PC-3 (cell line): Measurements from ENCODE around the gene MRPS27. TPM values are rescaled to one million over a fixed set of nuclear protein-coding genes. Genes with fewer than 3 reads are reported as not detected.

ENCODE experiments used
- ATAC-seq: fragments of 200-7000 bp; cut with Tn5 transposase; 2 replicates; pipeline ENCODE4 v1.9.1; 2020; ENCODE audit warnings: mild to moderate bottlenecking, moderate library complexity
- BruUV-seq: library from RNA; stranded (reverse); fragments of 400-500 nt; replicated peaks from 2 replicates; lab custom pipeline; 2021; lab: Mats Ljungman, UMichigan
- CTCF ChIA-PET: fragments of 300-600 bp; sonication (Branson Sonifier 250); formaldehyde crosslinking; loops from one replicate; lab custom pipeline; 2022; ENCODE audit warnings: antibody characterized with exemption; lab: Charles Lee
- POLR2A ChIA-PET: fragments of 300-600 bp; sonication (Branson Sonifier 250); formaldehyde crosslinking; loops from one replicate; lab custom pipeline; 2022; ENCODE audit warnings: antibody characterized with exemption; ENCODE audit not compliant: unreplicated experiment; lab: Charles Lee
- DNase-seq: peaks from one replicate; pipeline ENCODE4 v3.0.0-alpha.2; 2015
- H2AFZ ChIP-seq: fragments of 300-600 bp; sonication (generic); 2 replicates; pipeline ENCODE4 v1.6.0; 2016; ENCODE audit warnings: antibody characterized with exemption, low read length
- H3F3A ChIP-seq: fragments of 300-600 bp; sonication (generic); one replicate; pipeline ENCODE4 v1.6.0; 2017; ENCODE audit warnings: antibody characterized with exemption, low read length, control low read depth, mild to moderate bottlenecking; ENCODE audit not compliant: unreplicated experiment
- H3K27ac ChIP-seq: fragments of 300-600 bp; sonication (generic); 2 replicates; pipeline ENCODE4 v1.5.1; 2016; ENCODE audit warnings: mild to moderate bottlenecking, low read length
- H3K27me3 ChIP-seq: fragments of 300-600 bp; sonication (generic); 2 replicates; pipeline ENCODE4 v1.6.1; 2016; ENCODE audit warnings: low read length, mixed read lengths
- H3K36me3 ChIP-seq: fragments of 300-600 bp; sonication (generic); 2 replicates; pipeline ENCODE4 v1.6.1; 2016; ENCODE audit warnings: low read depth, mixed run types, low read length, mixed read lengths
- H3K4me1 ChIP-seq: fragments of 300-600 bp; sonication (generic); 2 replicates; pipeline ENCODE4 v1.5.1; 2016; ENCODE audit warnings: low read length; ENCODE audit not compliant: insufficient read depth
- H3K4me2 ChIP-seq: fragments of 300-600 bp; sonication (generic); 2 replicates; pipeline ENCODE4 v1.6.0; 2016; ENCODE audit warnings: low read length
- H3K4me3 ChIP-seq: fragments of 300-600 bp; sonication (generic); 2 replicates; pipeline ENCODE4 v1.5.1; 2016; ENCODE audit warnings: mild to moderate bottlenecking, low read length, mixed read lengths
- H3K79me2 ChIP-seq: fragments of 300-600 bp; sonication (generic); 2 replicates; pipeline ENCODE4 v1.6.1; 2017; ENCODE audit warnings: low read length, mixed read lengths
- H3K9ac ChIP-seq: fragments of 300-600 bp; sonication (generic); 2 replicates; pipeline ENCODE4 v1.6.0; 2016; ENCODE audit warnings: mild to moderate bottlenecking, low read length
- H3K9me2 ChIP-seq: fragments of 300-600 bp; sonication (generic); replicated peaks from 2 replicates; pipeline ENCODE4 v1.6.1; 2016; ENCODE audit warnings: mixed run types, low read length, mixed read lengths
- H3K9me3 ChIP-seq: fragments of 300-600 bp; sonication (generic); 2 replicates; pipeline ENCODE4 v1.6.1; 2016; ENCODE audit warnings: low read length, mixed read lengths
- H4K20me1 ChIP-seq: fragments of 300-600 bp; sonication (generic); 2 replicates; pipeline ENCODE4 v1.6.1; 2016; ENCODE audit warnings: low read length, mixed read lengths
- EZH2 ChIP-seq: fragments of 300-600 bp; sonication (generic); IDR thresholded peaks from one replicate; pipeline ENCODE4 v1.6.1; 2017; ENCODE audit warnings: antibody characterized with exemption, mild to moderate bottlenecking, low read length; ENCODE audit not compliant: unreplicated experiment
- EZH2phosphoT487 ChIP-seq: fragments of 300-600 bp; sonication (generic); IDR thresholded peaks from 2 replicates; pipeline ENCODE4 v1.6.1; 2018; ENCODE audit warnings: mild to moderate bottlenecking, antibody characterized with exemption, low read length, borderline replicate concordance
- intact Hi-C: fragments of 100-400 bp; cut with micrococcal nuclease; formaldehyde crosslinking; loops from 2 replicates; pipeline ENCODE4 v1.9.0; 2023
- total RNA-seq: library from RNA; depleted of rRNA; stranded (reverse); fragments of >200 nt; gene quantifications from 2 replicates; pipeline ENCODE4 v1.2.3, GENCODE V29; 2014
- TF ChIP-seq, protein P1 (sequence below): fragments of 300-600 bp; sonication (generic); conservative IDR thresholded peaks from 2 replicates; pipeline ENCODE4 v1.5.1; 2017; ENCODE audit warnings: antibody characterized with exemption, low read depth, mild to moderate bottlenecking, low read length

Gene MRPS27
- total RNA-seq, 1 experiment from 2014 or later = 59.0 TPM

DNA sequence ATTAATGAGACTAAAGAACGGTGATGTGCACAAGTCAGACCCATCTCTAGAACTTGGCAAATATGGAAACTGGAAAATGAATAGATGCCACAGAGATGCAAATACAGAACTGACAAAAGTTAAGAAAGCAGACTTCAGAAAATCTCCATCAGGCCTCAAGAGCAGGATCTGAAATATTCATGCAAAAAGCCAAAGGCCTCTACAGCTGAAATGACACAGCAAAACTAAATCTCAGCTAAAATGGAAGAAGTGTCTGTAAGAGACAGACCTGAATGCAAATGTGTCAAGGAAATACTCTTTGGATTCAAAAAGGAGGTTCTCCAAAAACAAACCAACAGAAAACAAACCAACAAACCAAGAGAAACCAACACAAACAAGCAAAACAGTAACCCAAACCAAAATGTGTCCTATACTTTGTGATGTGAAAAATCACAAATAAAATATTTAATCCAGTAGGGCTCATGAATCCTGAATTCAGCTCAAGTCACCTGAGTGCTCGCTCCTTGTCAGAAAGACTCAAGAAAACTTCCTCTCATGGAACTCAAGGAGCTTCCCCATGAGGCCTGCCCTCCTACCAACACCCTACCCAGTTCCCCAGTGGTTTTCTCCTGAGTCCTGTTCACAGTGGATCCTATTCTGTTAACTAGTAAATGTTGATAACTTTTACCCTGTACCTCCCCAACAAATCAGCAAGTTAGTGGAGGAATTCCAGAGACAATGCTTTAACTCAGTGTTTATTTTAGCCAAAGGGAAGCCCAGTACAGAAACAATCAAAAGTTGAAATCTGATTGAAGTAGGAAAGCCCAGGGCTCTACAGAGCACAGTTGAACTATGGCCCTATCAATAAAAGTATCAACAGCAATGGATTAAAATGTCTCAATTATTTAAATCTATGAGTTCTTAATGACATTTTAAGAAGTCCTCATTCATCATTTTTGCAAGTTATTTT lies 14.6 kb downstream of the MRPS27 start:
- Histone ChIP-seq H3K4me2 (no peak overlapping the region), H3K27ac (no peak overlapping the region), H2AFZ (no peak overlapping the region), H3K36me3 (peaks cover 4% of the 10 kb centered on the region; the same call in 1 of the 2 replicates), H3F3A (no peaks in the 10 kb centered on the region), H3K9ac (no peak overlapping the region), H3K9me3 (no peaks in the 10 kb centered on the region), H3K79me2 (peaks cover 71% of the 10 kb centered on the region), H3K4me3 (no peak overlapping the region), H3K27me3 (no peaks in the 10 kb centered on the region), H3K4me1 (peaks cover 9% of the 10 kb centered on the region), H4K20me1 (no peaks in the 10 kb centered on the region), H3K9me2 (no peaks in the 10 kb centered on the region)
- TF ChIP-seq, protein P1, sequence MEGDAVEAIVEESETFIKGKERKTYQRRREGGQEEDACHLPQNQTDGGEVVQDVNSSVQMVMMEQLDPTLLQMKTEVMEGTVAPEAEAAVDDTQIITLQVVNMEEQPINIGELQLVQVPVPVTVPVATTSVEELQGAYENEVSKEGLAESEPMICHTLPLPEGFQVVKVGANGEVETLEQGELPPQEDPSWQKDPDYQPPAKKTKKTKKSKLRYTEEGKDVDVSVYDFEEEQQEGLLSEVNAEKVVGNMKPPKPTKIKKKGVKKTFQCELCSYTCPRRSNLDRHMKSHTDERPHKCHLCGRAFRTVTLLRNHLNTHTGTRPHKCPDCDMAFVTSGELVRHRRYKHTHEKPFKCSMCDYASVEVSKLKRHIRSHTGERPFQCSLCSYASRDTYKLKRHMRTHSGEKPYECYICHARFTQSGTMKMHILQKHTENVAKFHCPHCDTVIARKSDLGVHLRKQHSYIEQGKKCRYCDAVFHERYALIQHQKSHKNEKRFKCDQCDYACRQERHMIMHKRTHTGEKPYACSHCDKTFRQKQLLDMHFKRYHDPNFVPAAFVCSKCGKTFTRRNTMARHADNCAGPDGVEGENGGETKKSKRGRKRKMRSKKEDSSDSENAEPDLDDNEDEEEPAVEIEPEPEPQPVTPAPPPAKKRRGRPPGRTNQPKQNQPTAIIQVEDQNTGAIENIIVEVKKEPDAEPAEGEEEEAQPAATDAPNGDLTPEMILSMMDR = no peak
- TF ChIP-seq EZH2 = no peak
- no peak for TF ChIP-seq EZH2phosphoT487
- POLR2A ChIA-PET = interaction anchor here (0.6 kb wide), 2 partner anchors 184 to 455 kb away, joined by 3 to 4 read pairs; no protein-coding TSS in a partner anchor
- DNase-seq (no peak), ATAC-seq (no peak)
- no TSS peak for BruUV-seq
- CTCF ChIA-PET = no interaction called here
- intact Hi-C loops = no loop called here

- Histone ChIP-seq H3K4me2 (no peak overlapping the region), H3K27ac (no peak overlapping the region), H3K27me3 (no peaks in the 10 kb centered on the region), H3K79me2 (peaks cover 82% of the 10 kb centered on the region), H2AFZ (no peak overlapping the region), H4K20me1 (no peaks in the 10 kb centered on the region), H3K9me2 (no peaks in the 10 kb centered on the region), H3K4me1 (peaks cover under 1% of the 10 kb centered on the region), H3K36me3 (peaks cover 4% of the 10 kb centered on the region; the same call in 1 of the 2 replicates), H3K9ac (no peak overlapping the region), H3K4me3 (no peak overlapping the region), H3F3A (no peaks in the 10 kb centered on the region), H3K9me3 (no peaks in the 10 kb centered on the region)
- CTCF ChIA-PET = no interaction called here
- no peak for ATAC-seq
- no peak for DNase-seq
- BruUV-seq = no TSS peak
- TF ChIP-seq EZH2phosphoT487 = no peak
- TF ChIP-seq, protein P1 = no peak
- no peak for TF ChIP-seq EZH2
- POLR2A ChIA-PET = no interaction called here
- intact Hi-C loops = no loop called here
Observed at GRCh38 chr5:72302171-72302570, 17.9 kb downstream of the MRPS27 start.

- intact Hi-C loops = no loop called here
- ChIA-PET POLR2A (no interaction called here), CTCF (no interaction called here)
- H2AFZ ChIP-seq = no peak overlapping the region
- H4K20me1 ChIP-seq = no peaks in the 10 kb centered on the region
- peaks cover 4% of the 10 kb centered on the region; the same call in 1 of the 2 replicates for H3K36me3 ChIP-seq
- no peak overlapping the region for H3K27ac ChIP-seq
- H3K9me3 ChIP-seq = no peaks in the 10 kb centered on the region
- H3K9ac ChIP-seq = no peak overlapping the region
- peaks cover 76% of the 10 kb centered on the region for H3K79me2 ChIP-seq
- H3K27me3 ChIP-seq = no peaks in the 10 kb centered on the region
- no peak for ATAC-seq
- BruUV-seq = no TSS peak
- no peak overlapping the region for H3K4me3 ChIP-seq
- no peaks in the 10 kb centered on the region for H3K4me1 ChIP-seq
- DNase-seq = no peak
- H3F3A ChIP-seq = no peaks in the 10 kb centered on the region
- TF ChIP-seq EZH2 = no peak
- no peak for TF ChIP-seq EZH2phosphoT487
- TF ChIP-seq, protein P1 = no peak
- H3K9me2 ChIP-seq = no peaks in the 10 kb centered on the region
- H3K4me2 ChIP-seq = no peak overlapping the region
Observed at GRCh38 chr5:72301557-72301956, 18.5 kb downstream of the MRPS27 start.
